Measurements from ENCODE around the gene FKBP6. TPM values are rescaled to one million over a fixed set of nuclear protein-coding genes. Genes with fewer than 3 reads are reported as not detected.

The FKBP6 gene
- total and polyA plus RNA-seq, 8 donors, result 0.18 to 0.91 (median 0.34) TPM; not detected in 2

DNA sequence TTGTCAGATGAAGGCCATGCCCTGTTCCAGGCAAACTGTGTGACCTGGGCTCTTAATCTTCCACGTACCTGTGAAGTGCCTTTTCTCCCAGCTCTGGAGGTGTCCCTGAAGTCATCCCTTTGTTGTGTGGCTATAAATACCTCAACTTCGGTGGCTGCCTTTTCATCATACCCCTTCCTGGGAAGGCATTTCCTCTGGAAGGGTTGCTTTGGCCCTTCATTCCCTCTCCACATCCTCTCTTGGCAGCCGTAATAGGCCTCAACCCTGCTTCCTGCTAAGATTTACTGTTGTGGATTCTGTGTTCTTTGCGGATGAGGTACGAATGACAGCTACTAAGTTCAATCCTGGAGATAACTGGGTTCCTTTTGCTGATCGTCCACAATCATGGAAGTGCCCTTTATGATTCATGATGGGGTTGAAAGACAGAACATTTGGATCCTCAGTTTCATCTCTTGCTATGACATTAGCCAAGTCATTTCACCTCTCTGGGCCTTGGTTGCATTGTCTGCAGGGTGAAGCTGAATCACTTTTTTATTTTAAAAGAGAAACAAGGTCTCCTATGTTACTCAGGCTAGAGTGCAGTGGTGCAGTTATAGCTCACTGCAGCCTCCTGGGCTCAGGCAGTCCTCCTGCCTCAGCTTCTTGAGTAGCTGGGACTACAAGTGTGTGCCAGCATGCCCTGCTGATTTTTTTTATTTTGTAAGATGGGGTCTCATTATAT, 23.6 kb downstream of the FKBP6 start:
- TF ChIP-seq, protein P1, sequence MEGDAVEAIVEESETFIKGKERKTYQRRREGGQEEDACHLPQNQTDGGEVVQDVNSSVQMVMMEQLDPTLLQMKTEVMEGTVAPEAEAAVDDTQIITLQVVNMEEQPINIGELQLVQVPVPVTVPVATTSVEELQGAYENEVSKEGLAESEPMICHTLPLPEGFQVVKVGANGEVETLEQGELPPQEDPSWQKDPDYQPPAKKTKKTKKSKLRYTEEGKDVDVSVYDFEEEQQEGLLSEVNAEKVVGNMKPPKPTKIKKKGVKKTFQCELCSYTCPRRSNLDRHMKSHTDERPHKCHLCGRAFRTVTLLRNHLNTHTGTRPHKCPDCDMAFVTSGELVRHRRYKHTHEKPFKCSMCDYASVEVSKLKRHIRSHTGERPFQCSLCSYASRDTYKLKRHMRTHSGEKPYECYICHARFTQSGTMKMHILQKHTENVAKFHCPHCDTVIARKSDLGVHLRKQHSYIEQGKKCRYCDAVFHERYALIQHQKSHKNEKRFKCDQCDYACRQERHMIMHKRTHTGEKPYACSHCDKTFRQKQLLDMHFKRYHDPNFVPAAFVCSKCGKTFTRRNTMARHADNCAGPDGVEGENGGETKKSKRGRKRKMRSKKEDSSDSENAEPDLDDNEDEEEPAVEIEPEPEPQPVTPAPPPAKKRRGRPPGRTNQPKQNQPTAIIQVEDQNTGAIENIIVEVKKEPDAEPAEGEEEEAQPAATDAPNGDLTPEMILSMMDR (IDR thresholded peaks at IDR 0.05), result no peak
- no peak for DNase-seq
- H3K27me3 ChIP-seq, result no peaks in the 10 kb centered on the region
- no peak overlapping the region for H3K4me3 ChIP-seq
- no peaks in the 10 kb centered on the region for H3K9me3 ChIP-seq
- intact Hi-C loops (cut with DNase I), result no loop called here
- no peak overlapping the region for H3K27ac ChIP-seq
- no peaks in the 10 kb centered on the region for H3K36me3 ChIP-seq
- ATAC-seq, result no peak
- no peaks in the 10 kb centered on the region for H3K4me1 ChIP-seq

DNA sequence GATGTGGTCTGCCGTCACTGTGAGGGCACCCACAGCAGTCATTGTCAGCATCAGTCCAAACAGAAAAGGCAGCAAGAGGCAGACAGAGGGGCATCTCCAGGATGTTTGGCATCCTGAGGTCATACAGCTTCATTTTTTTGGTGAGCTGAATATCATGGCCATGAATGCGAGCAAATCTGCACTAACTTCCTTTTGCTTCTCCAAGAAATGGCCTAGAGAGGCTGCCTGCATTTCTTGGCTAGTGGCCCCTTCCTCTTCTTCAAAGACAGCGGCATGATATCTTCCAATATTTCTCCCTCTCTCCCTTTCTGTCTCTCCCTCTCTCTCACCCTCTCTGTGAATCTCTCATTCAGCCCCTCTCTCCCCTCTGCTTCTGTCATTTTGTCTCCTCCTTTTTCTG, 24.8 kb downstream of the FKBP6 start:
- TF ChIP-seq, protein P1 (IDR thresholded peaks at IDR 0.05), result no peak
- Histone ChIP-seq H3K36me3 (no peaks in the 10 kb centered on the region), H3K4me3 (no peak overlapping the region), H3K27ac (no peak overlapping the region), H3K27me3 (no peaks in the 10 kb centered on the region), H3K4me1 (no peaks in the 10 kb centered on the region), H3K9me3 (no peaks in the 10 kb centered on the region)
- no peak for ATAC-seq
- DNase-seq, result no peak
- intact Hi-C loops (cut with DNase I), result no loop called here

DNA sequence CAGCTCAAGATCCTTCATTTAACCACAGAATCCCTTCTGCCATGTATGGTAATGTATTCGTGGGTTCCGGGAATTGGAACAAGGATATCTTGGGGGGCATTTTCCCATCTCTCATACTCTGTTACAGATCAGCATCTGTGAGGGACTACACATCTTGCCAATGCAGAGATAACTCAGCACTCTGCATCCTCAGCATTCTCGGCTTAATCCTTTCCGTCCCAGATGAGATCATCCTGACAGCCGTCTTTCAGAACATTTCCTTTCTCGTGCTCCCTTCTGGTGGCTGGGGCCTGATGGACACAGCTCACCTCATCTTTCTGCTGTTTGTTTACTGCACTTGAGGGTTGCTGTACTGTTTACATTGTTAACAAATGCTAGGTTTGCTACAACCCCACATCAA, 25.3 kb downstream of the FKBP6 start:
- Histone ChIP-seq H3K27me3 (no peaks in the 10 kb centered on the region), H3K9me3 (no peaks in the 10 kb centered on the region), H3K4me1 (no peaks in the 10 kb centered on the region), H3K27ac (no peak overlapping the region), H3K36me3 (no peaks in the 10 kb centered on the region), H3K4me3 (no peak overlapping the region)
- no peak for DNase-seq
- intact Hi-C loops (cut with DNase I), result no loop called here
- no peak for ATAC-seq
- TF ChIP-seq, protein P1 (IDR thresholded peaks at IDR 0.05), result no peak

DNA sequence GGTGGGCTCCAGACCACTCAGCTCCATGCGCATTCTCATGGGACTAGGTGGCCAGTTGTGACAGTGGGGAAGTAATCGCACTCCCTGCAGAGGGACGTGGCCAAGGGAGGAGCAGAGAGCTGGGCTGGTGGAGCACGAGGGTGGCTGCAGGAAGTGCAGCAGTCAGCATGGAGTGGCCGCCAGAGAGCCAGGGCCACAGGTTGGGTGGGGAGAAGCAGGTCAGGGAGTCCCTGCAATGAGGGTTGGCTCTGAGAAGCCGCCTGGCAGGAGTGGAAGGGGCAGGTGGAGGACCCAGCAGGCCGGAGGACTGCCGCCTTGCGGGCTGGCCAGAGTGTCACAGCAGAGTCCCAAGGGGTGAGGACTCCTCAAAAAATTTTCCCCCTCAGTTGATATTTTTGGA, 26.2 kb downstream of the FKBP6 start:
- DNase-seq (no peak), ATAC-seq (no peak)
- Histone ChIP-seq H3K9me3 (no peaks in the 10 kb centered on the region), H3K27ac (no peak overlapping the region), H3K36me3 (no peaks in the 10 kb centered on the region), H3K4me1 (peaks cover 0 to 5% of the 10 kb centered on the region in 2 donors), H3K27me3 (no peaks in the 10 kb centered on the region), H3K4me3 (no peak overlapping the region)
- intact Hi-C loops (cut with DNase I), result no loop called here
- TF ChIP-seq, protein P1 (IDR thresholded peaks at IDR 0.05), result no peak

DNA sequence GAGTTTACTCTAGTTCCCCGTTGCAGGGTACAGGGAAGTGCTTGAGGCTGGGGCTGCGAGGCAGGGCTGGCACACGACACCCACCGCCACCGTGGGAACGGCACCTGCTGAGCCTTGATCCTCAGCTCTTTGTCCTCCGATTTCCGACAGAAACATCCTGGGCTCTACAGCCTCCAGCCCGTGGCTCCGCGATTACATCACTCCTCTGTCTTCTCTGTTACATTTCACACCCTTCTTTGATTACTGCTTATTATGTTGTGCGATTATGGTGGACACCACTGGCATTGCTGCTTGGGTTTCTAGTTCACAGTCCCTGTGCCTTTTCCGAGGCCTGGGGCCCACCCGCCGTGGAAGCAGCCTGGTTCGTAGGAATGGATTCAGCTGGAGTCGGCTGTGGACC, 26.9 kb downstream of the FKBP6 start:
- no peak for ATAC-seq
- Histone ChIP-seq H3K4me1 (peaks cover 0 to 5% of the 10 kb centered on the region in 2 donors), H3K27ac (no peak overlapping the region), H3K9me3 (no peaks in the 10 kb centered on the region), H3K4me3 (no peak overlapping the region), H3K27me3 (no peaks in the 10 kb centered on the region), H3K36me3 (no peaks in the 10 kb centered on the region)
- intact Hi-C loops (cut with DNase I), result no loop called here
- TF ChIP-seq, protein P1 (IDR thresholded peaks at IDR 0.05), result no peak
- no peak for DNase-seq
